Heart left ventricle (tissue), 13 donors: ENCODE measurements around the gene STUB1.

Experiments
- CTCF ChIP-seq, 12 donors: fragments of 200-600 bp; sonication (generic) in 4 of 12; IDR thresholded peaks; one replicate each; pipeline versions ENCODE4 v1.5.0 to v1.8.0; 2018 to 2022; ENCODE audit warnings: antibody characterized with exemption in 12 of 12, mild to moderate bottlenecking in 5 of 12
- POLR2A ChIP-seq, 2 donors: fragments of 450-650 bp; IDR thresholded peaks; one replicate each; pipeline ENCODE4 v1.6.1; 2017; ENCODE audit warnings: antibody characterized with exemption in 2 of 2, mild to moderate bottlenecking in 2 of 2, moderate library complexity in 2 of 2
- donor health status: ischemic (EF 13 %, LVEDD 7.1; RV severe dilation, severe dysfunction).
- donor health status: DM: no; HTN: yes; CAD: no.
- donor health status: DM: no; HTN: no; CAD: no.
- donor health status: ischemic (EF 25% LVEDD 6.9; RV normal size, moderate dysfunction).
- donor health status: ischemic (EF 25% LVEDD 5.7; RV mildly dilated, moderate dysfunction).
- donor health status: ischemic (EF 35%, LVEDD 5.7; RV mildly dilated, moderate dysfunction).
- donor health status: nonischemic (EF 11% LVEDD 7.7; RV severe dilation, severe dysfunction).
- donor health status: DM: yes; HTN: yes; CAD: no.
- donor health status: PGD.
- donor health status: ischemic (EF 29% LVEDD 5.4; RV normal size, mild dysfunction).
- donor health status: nonischemic (EF 23%, LVEDD 6.1; RV moderate dilation, normal function).

GRCh38 chr16:706189-707061, 26.2 kb downstream of the STUB1 start:
- TF ChIP-seq CTCF (IDR thresholded peaks at IDR 0.05) (no peak), POLR2A (IDR thresholded peaks at IDR 0.05) (no peak)
